Peyer's patch (tissue), 4 donors: ENCODE measurements around the gene TRMT112.

Source experiments
- POLR2A ChIP-seq, 2 donors: fragments of 450-650 bp; IDR thresholded peaks; one replicate each; pipeline ENCODE4 v1.5.1; 2017; ENCODE audit warnings: antibody characterized with exemption in 2 of 2, mild to moderate bottlenecking in 2 of 2, moderate library complexity in 2 of 2
- TF ChIP-seq, protein P1 (sequence below), 6 experiments: fragments of 450-650 bp in 4 of 6; fragments of 200-600 bp in 2 of 6; sonication (generic) in 1 of 6; IDR thresholded peaks; one replicate each; pipeline ENCODE4 v1.5.1; 2017 to 2019; ENCODE audit warnings: antibody characterized with exemption in 6 of 6, mild to moderate bottlenecking in 3 of 6, moderate library complexity in 1 of 6

DNA sequence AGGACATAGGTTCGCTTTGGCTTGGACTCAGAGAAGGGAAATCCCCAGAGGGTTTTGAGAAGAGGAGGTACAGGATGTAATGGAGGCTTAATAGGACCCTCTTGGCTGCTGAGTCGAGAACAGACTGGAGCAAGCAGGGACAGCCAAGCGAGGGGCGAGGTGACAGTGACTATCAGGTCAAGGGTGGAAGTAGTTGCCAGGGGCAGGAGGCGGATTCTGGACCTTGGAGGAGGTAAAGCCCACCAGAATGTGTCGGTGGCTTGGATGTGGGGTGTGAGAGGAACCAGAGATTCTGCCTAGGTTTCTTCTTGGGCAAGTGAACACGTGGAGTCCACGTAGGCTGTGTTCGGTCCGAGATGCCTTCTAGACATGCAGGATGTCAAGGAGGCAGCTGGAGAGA is 4.4 kb downstream of the TRMT112 start:
- TF ChIP-seq POLR2A (IDR thresholded peaks at IDR 0.05): no peak
- TF ChIP-seq, protein P1, sequence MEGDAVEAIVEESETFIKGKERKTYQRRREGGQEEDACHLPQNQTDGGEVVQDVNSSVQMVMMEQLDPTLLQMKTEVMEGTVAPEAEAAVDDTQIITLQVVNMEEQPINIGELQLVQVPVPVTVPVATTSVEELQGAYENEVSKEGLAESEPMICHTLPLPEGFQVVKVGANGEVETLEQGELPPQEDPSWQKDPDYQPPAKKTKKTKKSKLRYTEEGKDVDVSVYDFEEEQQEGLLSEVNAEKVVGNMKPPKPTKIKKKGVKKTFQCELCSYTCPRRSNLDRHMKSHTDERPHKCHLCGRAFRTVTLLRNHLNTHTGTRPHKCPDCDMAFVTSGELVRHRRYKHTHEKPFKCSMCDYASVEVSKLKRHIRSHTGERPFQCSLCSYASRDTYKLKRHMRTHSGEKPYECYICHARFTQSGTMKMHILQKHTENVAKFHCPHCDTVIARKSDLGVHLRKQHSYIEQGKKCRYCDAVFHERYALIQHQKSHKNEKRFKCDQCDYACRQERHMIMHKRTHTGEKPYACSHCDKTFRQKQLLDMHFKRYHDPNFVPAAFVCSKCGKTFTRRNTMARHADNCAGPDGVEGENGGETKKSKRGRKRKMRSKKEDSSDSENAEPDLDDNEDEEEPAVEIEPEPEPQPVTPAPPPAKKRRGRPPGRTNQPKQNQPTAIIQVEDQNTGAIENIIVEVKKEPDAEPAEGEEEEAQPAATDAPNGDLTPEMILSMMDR (IDR thresholded peaks at IDR 0.05): no peak
